Right ventricle myocardium superior (tissue), 1 donor: Measurements from ENCODE around the gene NTM. TPM values are rescaled to one million over a fixed set of nuclear protein-coding genes. Genes with fewer than 3 reads are reported as not detected.

ENCODE experiments used
- ATAC-seq: fragments of 200-7000 bp; cut with Tn5 transposase; one replicate; pipeline ENCODE4 v1.9.1; 2020; ENCODE audit warnings: mild to moderate bottlenecking; ENCODE audit not compliant: poor library complexity
- DNase-seq: peaks from one replicate; pipeline ENCODE4 v3.0.0-alpha.2; 2020
- intact Hi-C: fragments of 100-400 bp; cut with DNase I; formaldehyde crosslinking; loops from one replicate; pipeline ENCODE4 v1.11.2; 2022
- total RNA-seq: library from RNA; stranded (reverse); fragmentation: NEBNext Ultra II Directional; extraction: Animal tissue kit (Norgen Biotek cat#: 25700); gene quantifications from one replicate; pipeline ENCODE4 v1.2.1, GENCODE V29; 2021
- donor health status: DM: no; HTN: yes; CAD: no; lungs with severe emphysema.

Gene NTM
- total RNA-seq, 1 donor from 2014 or later, result 1.5 TPM

- ATAC-seq (no peak), DNase-seq (no peak)
- intact Hi-C loops, result no loop called here
Measured at GRCh38 chr11:131454490-131454889, 84.1 kb downstream of the NTM start.

- intact Hi-C loops, result no loop called here
- no peak for DNase-seq
- no peak for ATAC-seq
Measured at GRCh38 chr11:131454989-131455388, 84.6 kb downstream of the NTM start.

- ATAC-seq, result peak; percentile 90
- intact Hi-C loops, result no loop called here
- no peak for DNase-seq
Measured at GRCh38 chr11:131455843-131456704, 85.7 kb downstream of the NTM start.

GRCh38 chr11:131457163-131457562, 86.7 kb downstream of the NTM start:
- intact Hi-C loops, result no loop called here
- ATAC-seq, result no peak
- no peak for DNase-seq

GRCh38 chr11:131458421-131458820, 88.0 kb downstream of the NTM start:
- intact Hi-C loops, result no loop called here
- ATAC-seq, result no peak
- no peak for DNase-seq

- no peak for DNase-seq
- intact Hi-C loops, result no loop called here
- no peak for ATAC-seq
Measured at GRCh38 chr11:131460931-131461330, 90.5 kb downstream of the NTM start.

GRCh38 chr11:131462622-131463021, 92.2 kb downstream of the NTM start:
- DNase-seq (no peak), ATAC-seq (no peak)
- intact Hi-C loops, result no loop called here

GRCh38 chr11:131463162-131463561, 92.7 kb downstream of the NTM start:
- DNase-seq, result no peak
- intact Hi-C loops, result no loop called here
- ATAC-seq, result no peak

- no peak for DNase-seq
- ATAC-seq, result no peak
- intact Hi-C loops, result no loop called here
Measured at GRCh38 chr11:131463649-131464425, 93.4 kb downstream of the NTM start.

- no peak for DNase-seq
- ATAC-seq, result no peak
- intact Hi-C loops, result no loop called here
Measured at GRCh38 chr11:131464461-131464860, 94.0 kb downstream of the NTM start.

- no peak for ATAC-seq
- intact Hi-C loops, result no loop called here
Measured at GRCh38 chr11:131465039-131465438, 94.6 kb downstream of the NTM start.

GRCh38 chr11:131465746-131466145, 95.3 kb downstream of the NTM start:
- intact Hi-C loops, result no loop called here
- no peak for ATAC-seq

More at GRCh38 chr11:131465039-131465438, 94.6 kb downstream of the NTM start:
- no peak for DNase-seq

GRCh38 chr11:131467645-131468394, 97.4 kb downstream of the NTM start:
- ATAC-seq (no peak), DNase-seq (no peak)
- intact Hi-C loops, result no loop called here

More at GRCh38 chr11:131465746-131466145, 95.3 kb downstream of the NTM start:
- DNase-seq, result no peak

GRCh38 chr11:131468565-131468964, 98.2 kb downstream of the NTM start:
- DNase-seq (no peak), ATAC-seq (no peak)
- intact Hi-C loops, result no loop called here

GRCh38 chr11:131470216-131470925, 100.0 kb downstream of the NTM start:
- ATAC-seq (no peak), DNase-seq (no peak)
- intact Hi-C loops, result no loop called here

- DNase-seq (no peak), ATAC-seq (no peak)
- intact Hi-C loops, result no loop called here
Measured at GRCh38 chr11:131471976-131472375, 101.6 kb downstream of the NTM start.

- DNase-seq (no peak), ATAC-seq (no peak)
- intact Hi-C loops, result no loop called here
Measured at GRCh38 chr11:131474947-131475346, 104.5 kb downstream of the NTM start.

GRCh38 chr11:131476266-131476665, 105.9 kb downstream of the NTM start:
- no peak for ATAC-seq
- intact Hi-C loops, result no loop called here
- DNase-seq, result no peak

GRCh38 chr11:131478341-131478740, 107.9 kb downstream of the NTM start:
- intact Hi-C loops, result no loop called here
- ATAC-seq, result no peak
- no peak for DNase-seq
